ENCODE results near the gene AFF3.

GRCh38 chr2:99748344-99748743 lies 394.0 kb downstream of the AFF3 start:
- no peak for TF ChIP-seq CTCF (IDR thresholded peaks at IDR 0.05; ENCODE audit: poor library complexity)
- TF ChIP-seq EZH2 (IDR thresholded peaks at IDR 0.05; ENCODE audit: borderline replicate concordance), result no peak
- TF ChIP-seq EZH2phosphoT487 (IDR thresholded peaks at IDR 0.05; ENCODE audit: low read depth, severe bottlenecking, unreplicated experiment), result no peak

Data from hepatocyte (in vitro differentiated cells).